GM12878 (cell line): Measurements from ENCODE around the gene SPAG16. TPM values are rescaled to one million over a fixed set of nuclear protein-coding genes. Genes with fewer than 3 reads are reported as not detected.

Experiments used
- ATAC-seq: fragments of 200-7000 bp; cut with Tn5 transposase; 3 replicates; pipeline ENCODE4 v1.9.1; 2020; ENCODE audit warnings: mild to moderate bottlenecking, moderate library complexity
- BruUV-seq: library from RNA; stranded (reverse); fragments of 400-500 nt; replicated peaks from 2 replicates; lab custom pipeline; 2021; lab: Mats Ljungman, UMichigan
- CTCF ChIA-PET: fragments of 300-600 bp; sonication (Branson Sonifier 250); formaldehyde crosslinking; extraction: SDS; loops from one replicate; lab custom pipeline; 2021; ENCODE audit warnings: inconsistent platforms; lab: Yijun Ruan, JAX
- POLR2A ChIA-PET: fragments of 350-600 bp; formaldehyde crosslinking; extraction: SDS; loops from one replicate; lab custom pipeline; 2021; ENCODE audit warnings: inconsistent platforms; lab: Charles Lee
- RAD21 ChIA-PET: fragments of 300-600 bp; sonication (Branson Sonifier 250); formaldehyde crosslinking; loops from one replicate; lab custom pipeline; 2023; ENCODE audit warnings: antibody characterized with exemption; ENCODE audit not compliant: unreplicated experiment; lab: Charles Lee
- SMC1A ChIA-PET: fragments of 300-600 bp; sonication (Branson Sonifier 250); formaldehyde crosslinking; loops from one replicate; lab custom pipeline; 2023; ENCODE audit not compliant: unreplicated experiment, uncharacterized antibody; lab: Charles Lee
- DNase-seq: peaks from one replicate; pipeline ENCODE4 v3.0.0-alpha.2; 2011; ENCODE audit warnings: low read depth, low spot score
- FAIRE-seq: peaks from 3 replicates; lab custom pipeline; 2011; peaks lifted over from hg19 to GRCh38; lab: Jason Lieb, UNC
- H2AFZ ChIP-seq: 2 replicates; pipeline ENCODE4 v1.6.0; 2011; ENCODE audit warnings: low read depth, low read length, control low read depth; ENCODE audit not compliant: control insufficient read depth
- H3K27ac ChIP-seq: 2 replicates; pipeline ENCODE4 v1.5.1; 2011; ENCODE audit warnings: control low read depth; ENCODE audit not compliant: control insufficient read depth, insufficient read depth
- H3K27me3 ChIP-seq, 2 experiments: replicated peaks in 1 of 2; 2 replicates each; pipeline versions ENCODE4 v1.6.0 to v1.6.1; 2011; ENCODE audit warnings: low read length in 1 of 2; ENCODE audit not compliant: control insufficient read depth in 2 of 2, insufficient read depth in 2 of 2
- H3K36me3 ChIP-seq, 2 experiments: 2 replicates each; pipeline ENCODE4 v1.5.1; 2011; ENCODE audit warnings: low read length in 1 of 2; ENCODE audit not compliant: control insufficient read depth in 2 of 2, insufficient read depth in 2 of 2
- H3K4me1 ChIP-seq: 2 replicates; pipeline ENCODE4 v1.6.1; 2011; ENCODE audit warnings: mild to moderate bottlenecking, low read length, moderate library complexity, mixed read lengths; ENCODE audit not compliant: control insufficient read depth, insufficient read depth
- H3K4me2 ChIP-seq: 2 replicates; pipeline ENCODE4 v1.6.0; 2011; ENCODE audit warnings: control low read depth; ENCODE audit not compliant: control insufficient read depth, insufficient read depth
- H3K4me3 ChIP-seq: fragments of 200-600 bp; sonication (generic); 2 replicates; pipeline ENCODE4 v1.5.1; 2016
- H3K79me2 ChIP-seq: 2 replicates; pipeline ENCODE4 v1.6.0; 2011; ENCODE audit warnings: low read length; ENCODE audit not compliant: control insufficient read depth, insufficient read depth
- H3K9ac ChIP-seq: 2 replicates; pipeline ENCODE4 v1.8.0; 2011; ENCODE audit warnings: low read length, control low read depth, mixed read lengths; ENCODE audit not compliant: control insufficient read depth, insufficient read depth
- H3K9me3 ChIP-seq: replicated peaks from 3 replicates; pipeline ENCODE4 v1.5.1; 2011; ENCODE audit warnings: mild to moderate bottlenecking, low read length; ENCODE audit not compliant: control insufficient read depth, insufficient read depth
- H4K20me1 ChIP-seq: 2 replicates; pipeline ENCODE4 v1.6.0; 2011; ENCODE audit not compliant: control insufficient read depth, insufficient read depth
- ATF7 ChIP-seq: fragments of 450-650 bp; IDR thresholded peaks from 2 replicates; pipeline ENCODE4 v1.6.1; 2016; ENCODE audit warnings: low read depth, mild to moderate bottlenecking
- CHD2 ChIP-seq: IDR thresholded peaks from 2 replicates; pipeline ENCODE4 v1.6.1; 2011; ENCODE audit warnings: low read depth, low read length, improper control_type of control experiment, borderline replicate concordance
- HDAC6 ChIP-seq: fragments of 200-600 bp; sonication (generic); IDR thresholded peaks from one replicate; pipeline ENCODE4 v1.8.0; 2017; ENCODE audit warnings: antibody characterized with exemption; ENCODE audit not compliant: unreplicated experiment
- JUND ChIP-seq: IDR thresholded peaks from 2 replicates; pipeline ENCODE4 v1.6.1; 2012; ENCODE audit warnings: low read depth, mild to moderate bottlenecking, low read length, improper control_type of control experiment, moderate library complexity
- MEF2B ChIP-seq: fragments of 450-650 bp; IDR thresholded peaks from 2 replicates; pipeline ENCODE4 v1.6.1; 2018; ENCODE audit warnings: mild to moderate bottlenecking, moderate library complexity; ENCODE audit not compliant: partially characterized antibody, poor library complexity, severe bottlenecking
- NR2C2 ChIP-seq: IDR thresholded peaks from 2 replicates; pipeline ENCODE4 v1.6.1; 2011; ENCODE audit warnings: borderline replicate concordance, low read depth; ENCODE audit not compliant: control insufficient read depth, insufficient read length
- PAX5 ChIP-seq: IDR thresholded peaks from 2 replicates; pipeline ENCODE4 v1.6.1; 2011; ENCODE audit warnings: low read depth, low read length, borderline replicate concordance
- POU2F2 ChIP-seq: IDR thresholded peaks from 3 replicates; pipeline ENCODE4 v1.6.1; 2011; ENCODE audit warnings: low read depth, mild to moderate bottlenecking, low read length, borderline replicate concordance
- RB1 ChIP-seq: fragments of 450-650 bp; formaldehyde crosslinking; IDR thresholded peaks from 2 replicates; pipeline ENCODE4 v1.6.1; 2017; ENCODE audit warnings: mild to moderate bottlenecking, borderline replicate concordance
- SPI1 ChIP-seq: IDR thresholded peaks from 2 replicates; pipeline ENCODE4 v1.6.1; 2011; ENCODE audit warnings: low read depth, mild to moderate bottlenecking, low read length, moderate library complexity, borderline replicate concordance; ENCODE audit not compliant: insufficient read depth
- SUPT20H ChIP-seq: IDR thresholded peaks from 2 replicates; pipeline ENCODE4 v1.6.1; 2011; ENCODE audit warnings: low read depth, mild to moderate bottlenecking, low read length, moderate library complexity, borderline replicate concordance; ENCODE audit not compliant: control insufficient read depth
- TARDBP ChIP-seq: IDR thresholded peaks from 2 replicates; pipeline ENCODE4 v1.6.1; 2016; ENCODE audit warnings: borderline replicate concordance
- WRNIP1 ChIP-seq: IDR thresholded peaks from 2 replicates; pipeline ENCODE4 v1.6.1; 2011; ENCODE audit warnings: low read depth, low read length, improper control_type of control experiment, borderline replicate concordance
- WGBS: methylation state at CpG from one replicate; pipeline ENCODE4 v1.1.6; 2016; ENCODE audit warnings: low lambda C conversion rate; ENCODE audit not compliant: insufficient replicate concordance, insufficient coverage; ENCODE audit errors: missing lambda C conversion rate; 5-methylcytosine and 5-hydroxymethylcytosine counted together
- in situ Hi-C: fragments of 300-500 bp; cut with MboI; formaldehyde crosslinking; loops from 9 replicates; pipeline ENCODE4 v1.14.3; 2018; ENCODE audit warnings: mixed read lengths
- intact Hi-C: fragments of 100-400 bp; cut with micrococcal nuclease; formaldehyde crosslinking; loops from one replicate; pipeline ENCODE4 v1.14.2; 2022; ENCODE audit not compliant: unreplicated experiment
- polyA plus RNA-seq, 11 experiments: library from polyadenylated mRNA; depleted of rRNA in 4 of 11; unstranded in 6 of 11; stranded (reverse) in 5 of 11; fragments of >200 nt; fragmentation: Nextera tagmentation in 4 of 11; fragmentation: Illumina TruSeq in 1 of 11; extraction: Ambion mirVana in 4 of 11; extraction: Trizol in 1 of 11; gene quantifications; 1 replicate in 1 of 11; 2 replicates in 10 of 11; pipeline versions ENCODE4 v1.2.1 to v1.2.3, GENCODE V29; 2011 to 2016; ENCODE audit warnings: inconsistent platforms in 2 of 11, missing spikeins in 2 of 11, low read depth in 1 of 11
- total RNA-seq, 4 experiments: library from RNA; depleted of rRNA in 3 of 4; stranded (reverse); fragments of >200 nt in 3 of 4; fragmentation: Illumina TruSeq in 1 of 4; extraction: Trizol in 1 of 4; gene quantifications; 2 replicates each; pipeline versions ENCODE4 v1.2.1 to v1.2.3, GENCODE V29; 2013 to 2021
- TF ChIP-seq, protein P1 (sequence below): fragments of 450-650 bp; IDR thresholded peaks from 2 replicates; pipeline ENCODE4 v1.6.1; 2017; ENCODE audit warnings: mild to moderate bottlenecking, moderate library complexity
- TF ChIP-seq, protein P2 (sequence below): fragments of 450-650 bp; IDR thresholded peaks from 2 replicates; pipeline ENCODE4 v1.6.1; 2016; ENCODE audit warnings: mild to moderate bottlenecking
- TF ChIP-seq, protein P3 (sequence below): fragments of 150-350 bp; IDR thresholded peaks from 2 replicates; pipeline ENCODE4 v1.6.1; 2016; ENCODE audit warnings: low read depth, low read length

SPAG16 gene
- total and polyA plus RNA-seq, 10 of the 15 experiments (the other 5 are each of a cell fraction or from before 2014, with no cell fraction given): 6.0 to 25.0 (median 15.2) TPM

- TF ChIP-seq CHD2 (no peak), SUPT20H (no peak), JUND (no peak), ATF7 (no peak), RB1 (no peak), SPI1 (no peak), POU2F2 (no peak), TARDBP (no peak), NR2C2 (no peak)
- TF ChIP-seq, protein P1, sequence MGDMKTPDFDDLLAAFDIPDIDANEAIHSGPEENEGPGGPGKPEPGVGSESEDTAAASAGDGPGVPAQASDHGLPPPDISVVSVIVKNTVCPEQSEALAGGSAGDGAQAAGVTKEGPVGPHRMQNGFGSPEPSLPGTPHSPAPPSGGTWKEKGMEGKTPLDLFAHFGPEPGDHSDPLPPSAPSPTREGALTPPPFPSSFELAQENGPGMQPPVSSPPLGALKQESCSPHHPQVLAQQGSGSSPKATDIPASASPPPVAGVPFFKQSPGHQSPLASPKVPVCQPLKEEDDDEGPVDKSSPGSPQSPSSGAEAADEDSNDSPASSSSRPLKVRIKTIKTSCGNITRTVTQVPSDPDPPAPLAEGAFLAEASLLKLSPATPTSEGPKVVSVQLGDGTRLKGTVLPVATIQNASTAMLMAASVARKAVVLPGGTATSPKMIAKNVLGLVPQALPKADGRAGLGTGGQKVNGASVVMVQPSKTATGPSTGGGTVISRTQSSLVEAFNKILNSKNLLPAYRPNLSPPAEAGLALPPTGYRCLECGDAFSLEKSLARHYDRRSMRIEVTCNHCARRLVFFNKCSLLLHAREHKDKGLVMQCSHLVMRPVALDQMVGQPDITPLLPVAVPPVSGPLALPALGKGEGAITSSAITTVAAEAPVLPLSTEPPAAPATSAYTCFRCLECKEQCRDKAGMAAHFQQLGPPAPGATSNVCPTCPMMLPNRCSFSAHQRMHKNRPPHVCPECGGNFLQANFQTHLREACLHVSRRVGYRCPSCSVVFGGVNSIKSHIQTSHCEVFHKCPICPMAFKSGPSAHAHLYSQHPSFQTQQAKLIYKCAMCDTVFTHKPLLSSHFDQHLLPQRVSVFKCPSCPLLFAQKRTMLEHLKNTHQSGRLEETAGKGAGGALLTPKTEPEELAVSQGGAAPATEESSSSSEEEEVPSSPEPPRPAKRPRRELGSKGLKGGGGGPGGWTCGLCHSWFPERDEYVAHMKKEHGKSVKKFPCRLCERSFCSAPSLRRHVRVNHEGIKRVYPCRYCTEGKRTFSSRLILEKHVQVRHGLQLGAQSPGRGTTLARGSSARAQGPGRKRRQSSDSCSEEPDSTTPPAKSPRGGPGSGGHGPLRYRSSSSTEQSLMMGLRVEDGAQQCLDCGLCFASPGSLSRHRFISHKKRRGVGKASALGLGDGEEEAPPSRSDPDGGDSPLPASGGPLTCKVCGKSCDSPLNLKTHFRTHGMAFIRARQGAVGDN: no peak
Measured at GRCh38 chr2:213885485-213885884, 601.2 kb downstream of the SPAG16 start (continued).

GRCh38 chr2:213914510-213914909 lies 630.2 kb downstream of the SPAG16 start:
- Histone ChIP-seq H3K27ac (no peak overlapping the region), H3K27me3 (no peaks in the 10 kb centered on the region), H3K9me3 (no peaks in the 10 kb centered on the region), H3K79me2 (no peaks in the 10 kb centered on the region), H4K20me1 (no peaks in the 10 kb centered on the region), H3K4me1 (no peaks in the 10 kb centered on the region), H3K4me3 (no peak overlapping the region), H2AFZ (no peak overlapping the region), H3K36me3 (no peaks in the 10 kb centered on the region), H3K4me2 (no peak overlapping the region), H3K9ac (no peak overlapping the region)
- BruUV-seq: no TSS peak
- ChIA-PET RAD21 (no interaction called here), CTCF (no interaction called here), SMC1A (no interaction called here), POLR2A (no interaction called here)
- in situ Hi-C loops (no loop called here), intact Hi-C loops (no loop called here)
- 4% methylated on average over 1 of the region's 1 CpG for WGBS
- no peak for DNase-seq
- FAIRE-seq: no peak
- no peak for ATAC-seq
- TF ChIP-seq, protein P2, sequence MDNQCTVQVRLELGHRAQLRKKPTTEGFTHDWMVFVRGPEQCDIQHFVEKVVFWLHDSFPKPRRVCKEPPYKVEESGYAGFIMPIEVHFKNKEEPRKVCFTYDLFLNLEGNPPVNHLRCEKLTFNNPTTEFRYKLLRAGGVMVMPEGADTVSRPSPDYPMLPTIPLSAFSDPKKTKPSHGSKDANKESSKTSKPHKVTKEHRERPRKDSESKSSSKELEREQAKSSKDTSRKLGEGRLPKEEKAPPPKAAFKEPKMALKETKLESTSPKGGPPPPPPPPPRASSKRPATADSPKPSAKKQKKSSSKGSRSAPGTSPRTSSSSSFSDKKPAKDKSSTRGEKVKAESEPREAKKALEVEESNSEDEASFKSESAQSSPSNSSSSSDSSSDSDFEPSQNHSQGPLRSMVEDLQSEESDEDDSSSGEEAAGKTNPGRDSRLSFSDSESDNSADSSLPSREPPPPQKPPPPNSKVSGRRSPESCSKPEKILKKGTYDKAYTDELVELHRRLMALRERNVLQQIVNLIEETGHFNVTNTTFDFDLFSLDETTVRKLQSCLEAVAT: no peak
- TF ChIP-seq WRNIP1 (no peak), MEF2B (no peak), PAX5 (no peak), HDAC6 (no peak)
- TF ChIP-seq, protein P3, sequence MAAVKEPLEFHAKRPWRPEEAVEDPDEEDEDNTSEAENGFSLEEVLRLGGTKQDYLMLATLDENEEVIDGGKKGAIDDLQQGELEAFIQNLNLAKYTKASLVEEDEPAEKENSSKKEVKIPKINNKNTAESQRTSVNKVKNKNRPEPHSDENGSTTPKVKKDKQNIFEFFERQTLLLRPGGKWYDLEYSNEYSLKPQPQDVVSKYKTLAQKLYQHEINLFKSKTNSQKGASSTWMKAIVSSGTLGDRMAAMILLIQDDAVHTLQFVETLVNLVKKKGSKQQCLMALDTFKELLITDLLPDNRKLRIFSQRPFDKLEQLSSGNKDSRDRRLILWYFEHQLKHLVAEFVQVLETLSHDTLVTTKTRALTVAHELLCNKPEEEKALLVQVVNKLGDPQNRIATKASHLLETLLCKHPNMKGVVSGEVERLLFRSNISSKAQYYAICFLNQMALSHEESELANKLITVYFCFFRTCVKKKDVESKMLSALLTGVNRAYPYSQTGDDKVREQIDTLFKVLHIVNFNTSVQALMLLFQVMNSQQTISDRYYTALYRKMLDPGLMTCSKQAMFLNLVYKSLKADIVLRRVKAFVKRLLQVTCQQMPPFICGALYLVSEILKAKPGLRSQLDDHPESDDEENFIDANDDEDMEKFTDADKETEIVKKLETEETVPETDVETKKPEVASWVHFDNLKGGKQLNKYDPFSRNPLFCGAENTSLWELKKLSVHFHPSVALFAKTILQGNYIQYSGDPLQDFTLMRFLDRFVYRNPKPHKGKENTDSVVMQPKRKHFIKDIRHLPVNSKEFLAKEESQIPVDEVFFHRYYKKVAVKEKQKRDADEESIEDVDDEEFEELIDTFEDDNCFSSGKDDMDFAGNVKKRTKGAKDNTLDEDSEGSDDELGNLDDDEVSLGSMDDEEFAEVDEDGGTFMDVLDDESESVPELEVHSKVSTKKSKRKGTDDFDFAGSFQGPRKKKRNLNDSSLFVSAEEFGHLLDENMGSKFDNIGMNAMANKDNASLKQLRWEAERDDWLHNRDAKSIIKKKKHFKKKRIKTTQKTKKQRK: no peak
